GM21786 (cell line): ENCODE results near the gene SEMA3C.
"Not testable (repeated sequence)": the region's sequence is repeated elsewhere in the genome, so short reads cannot be mapped to it uniquely, and the experiment has no call there.

Experiments
- ATAC-seq: cut with Tn5 transposase; IDR thresholded peaks from one replicate; pipeline ENCODE4 v1.9.1; 2021; ENCODE audit not compliant: unreplicated experiment

Gene SEMA3C

DNA sequence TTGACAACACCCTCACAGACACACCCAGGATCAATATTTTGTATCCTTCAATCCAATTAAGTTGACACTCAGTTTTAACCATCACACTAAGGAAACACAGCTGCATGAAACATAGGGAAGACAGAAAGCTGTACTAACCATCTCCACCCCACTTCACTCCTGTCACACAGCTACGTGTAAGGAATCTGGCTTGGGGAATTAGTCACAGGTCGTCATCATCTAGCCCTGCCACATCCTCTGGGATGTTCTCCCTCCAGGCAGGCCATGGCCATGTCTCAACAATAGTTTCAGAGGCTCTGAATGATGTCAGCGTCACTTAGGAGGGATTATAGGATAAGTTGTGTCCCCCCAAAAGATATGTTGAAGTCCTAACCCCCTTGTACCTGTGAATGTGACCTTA, 10.8 kb upstream of the SEMA3C start:
- ATAC-seq, result no peak

DNA sequence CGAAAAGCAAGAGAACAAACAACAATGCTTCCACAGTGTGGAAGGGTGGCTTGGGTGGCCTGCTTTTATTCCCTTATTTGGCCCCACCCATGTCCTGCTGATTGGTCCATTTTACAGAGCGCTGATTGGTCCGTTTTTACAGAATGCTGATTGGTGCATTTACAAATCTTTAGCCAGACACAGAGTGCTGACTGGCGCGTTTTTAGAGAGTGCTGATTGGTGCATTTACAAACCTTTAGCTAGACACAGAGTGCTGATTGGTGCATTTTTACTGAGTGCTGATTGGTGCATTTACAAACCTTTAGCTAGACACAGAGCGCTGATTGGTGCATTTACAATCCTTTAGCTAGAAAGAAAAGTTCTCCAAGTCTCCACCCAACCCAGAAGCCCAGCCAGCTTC, 8.1 kb upstream of the SEMA3C start:
- ATAC-seq, result not testable (repeated sequence)

DNA sequence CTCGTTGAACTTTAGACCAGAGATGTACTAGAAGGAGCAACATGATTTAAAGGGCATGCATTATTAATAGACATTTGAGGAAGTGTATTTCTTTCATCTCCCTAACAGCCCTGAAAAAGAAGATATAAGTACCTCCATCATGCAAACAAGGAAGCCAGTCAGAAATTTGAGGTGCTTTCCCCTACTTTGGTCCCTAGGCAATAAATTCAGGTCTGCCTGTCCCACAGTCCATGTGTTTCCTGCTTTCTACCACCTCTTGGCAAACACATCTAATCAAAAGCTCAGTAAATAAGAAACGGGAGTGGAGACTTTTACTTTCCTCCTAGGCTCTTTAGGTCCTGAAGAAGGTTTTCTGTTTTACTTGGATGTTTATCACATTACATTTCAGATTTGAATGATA, 5.2 kb upstream of the SEMA3C start:
- ATAC-seq, result no peak

DNA sequence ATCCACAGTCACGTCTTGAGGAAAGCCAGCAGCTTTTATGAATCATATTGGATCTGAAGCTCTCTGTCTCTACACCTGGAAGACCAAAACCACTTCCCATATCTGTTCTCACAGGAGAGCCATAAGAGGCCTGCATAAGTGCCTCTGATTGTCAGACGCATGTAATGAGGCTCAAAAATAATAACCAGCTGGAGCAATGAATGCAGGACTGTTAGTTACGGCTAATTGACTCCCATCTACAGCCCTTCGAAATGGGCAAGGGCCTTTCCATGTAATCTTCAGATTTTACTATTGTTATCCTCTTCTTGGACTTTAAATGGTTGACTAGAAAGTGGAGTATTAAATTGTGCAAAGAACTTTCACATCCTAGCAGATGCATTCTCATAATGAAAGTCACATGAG, 4.4 kb upstream of the SEMA3C start:
- no peak for ATAC-seq

DNA sequence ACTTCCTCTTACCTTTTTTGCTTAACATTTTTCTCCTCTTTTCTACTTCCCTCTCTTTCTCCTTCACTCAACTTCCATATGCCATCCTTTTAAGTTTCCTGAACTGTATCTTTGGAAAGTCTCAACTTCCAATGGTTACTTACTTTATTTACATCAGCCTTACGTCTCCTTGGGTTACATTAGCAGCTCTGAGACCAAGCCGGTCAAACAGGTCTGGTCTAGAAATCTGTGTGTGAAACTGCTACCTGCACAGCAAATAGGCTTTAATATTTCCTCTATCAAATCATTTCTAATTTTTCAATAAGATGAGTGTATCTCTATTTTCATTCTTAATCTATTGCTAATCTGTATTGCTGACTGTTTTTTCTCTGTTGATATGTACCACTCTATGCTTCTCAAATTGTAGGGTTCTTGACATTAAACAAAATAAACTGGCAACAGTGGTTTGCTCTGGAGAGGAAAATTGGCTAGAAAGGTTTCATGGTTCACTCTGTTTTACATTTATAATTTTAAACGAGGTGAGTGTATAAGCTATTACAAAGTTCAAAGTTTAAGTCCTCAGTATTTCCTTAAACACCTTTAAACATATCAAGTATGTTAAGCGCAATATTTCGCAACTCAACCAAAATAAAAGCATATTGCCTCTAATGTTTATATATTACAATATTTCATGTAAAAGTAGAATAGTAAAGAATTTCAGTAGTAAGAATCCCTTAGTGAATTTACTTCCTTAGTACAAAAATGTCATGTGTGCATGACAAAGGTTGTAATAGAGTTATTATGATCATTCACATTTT, 3.6 kb upstream of the SEMA3C start:
- no peak for ATAC-seq

DNA sequence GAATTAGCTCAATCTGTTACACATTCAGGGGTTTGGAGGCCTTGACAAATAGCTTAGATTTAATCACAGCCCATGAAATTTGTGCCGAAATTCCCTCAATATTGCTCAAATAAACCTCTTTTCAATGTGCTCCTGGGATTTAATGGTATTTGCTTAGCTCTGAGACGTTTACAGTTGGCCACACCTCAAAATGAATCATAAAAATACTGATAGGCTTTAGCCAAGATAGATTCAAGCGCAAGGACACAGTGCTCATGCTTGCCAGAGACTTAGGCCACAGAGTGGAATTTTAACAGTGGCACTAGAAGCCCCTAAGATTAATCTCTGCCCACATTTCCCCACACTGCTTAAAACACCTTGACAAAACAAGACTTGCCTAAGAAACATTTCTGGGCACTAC, 2.3 kb upstream of the SEMA3C start:
- no peak for ATAC-seq

DNA sequence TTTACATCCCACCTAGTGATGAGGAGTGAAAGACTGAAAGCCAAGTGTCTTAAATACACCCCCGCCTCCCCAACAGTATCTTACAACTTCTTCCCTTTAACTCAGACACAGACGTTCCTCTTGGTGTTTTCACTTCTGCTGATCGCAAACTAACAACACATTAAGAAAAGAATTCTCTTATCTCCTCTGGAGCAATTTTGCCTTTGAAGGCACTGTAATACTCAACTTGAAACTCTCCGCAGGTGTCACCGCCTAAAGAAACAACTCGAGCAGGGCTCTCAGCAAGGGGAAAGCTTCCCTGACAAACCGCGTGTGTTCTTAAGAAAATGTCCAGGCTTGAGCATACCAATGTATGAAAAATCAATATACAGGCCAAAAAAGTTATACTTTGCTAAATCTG, 452 bp downstream of the SEMA3C start:
- ATAC-seq, result peak; percentile 42

DNA sequence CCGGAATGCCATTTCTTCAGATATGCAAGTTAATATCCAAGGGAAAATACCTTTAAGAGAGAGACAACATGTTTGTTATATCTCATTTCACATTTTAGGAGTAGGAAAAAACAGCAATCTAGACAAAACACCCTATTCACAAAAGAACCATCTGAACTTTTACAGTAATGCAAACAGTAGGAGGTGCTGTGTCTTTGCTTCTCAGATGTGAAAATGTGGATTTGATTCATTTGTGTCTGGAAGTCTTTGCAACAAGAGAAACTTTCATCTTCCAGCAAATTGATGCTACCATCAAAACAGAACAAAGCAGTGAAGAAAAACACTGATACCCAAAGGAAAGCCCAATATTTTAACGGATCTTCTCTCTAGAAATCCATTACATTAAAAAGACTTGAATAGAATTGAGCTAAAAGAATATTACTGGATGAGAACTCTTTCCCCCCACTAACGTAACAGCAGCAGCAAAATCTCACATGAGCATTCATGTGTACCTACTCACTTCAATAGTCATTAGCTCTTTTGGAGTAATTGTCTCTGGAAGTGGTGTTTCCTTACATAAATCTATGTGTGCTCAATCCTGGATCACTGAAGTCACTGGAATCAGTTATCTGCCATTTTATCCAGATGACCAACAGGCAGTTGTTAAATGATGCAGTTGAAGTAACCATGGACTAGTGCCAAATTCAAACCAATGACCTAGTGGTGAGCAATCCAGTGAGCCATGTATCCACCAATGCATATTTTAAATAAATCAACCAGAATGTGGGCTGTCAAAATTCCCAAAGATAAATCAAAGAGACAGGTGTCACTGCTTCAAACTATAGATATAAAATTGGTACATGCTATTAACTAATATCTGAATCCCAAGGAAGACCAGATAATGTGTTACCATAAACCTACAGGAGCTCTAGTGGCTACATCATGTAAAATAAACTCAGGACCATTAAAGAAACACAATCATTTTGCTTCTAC, 1.8 kb downstream of the SEMA3C start:
- no peak for ATAC-seq

DNA sequence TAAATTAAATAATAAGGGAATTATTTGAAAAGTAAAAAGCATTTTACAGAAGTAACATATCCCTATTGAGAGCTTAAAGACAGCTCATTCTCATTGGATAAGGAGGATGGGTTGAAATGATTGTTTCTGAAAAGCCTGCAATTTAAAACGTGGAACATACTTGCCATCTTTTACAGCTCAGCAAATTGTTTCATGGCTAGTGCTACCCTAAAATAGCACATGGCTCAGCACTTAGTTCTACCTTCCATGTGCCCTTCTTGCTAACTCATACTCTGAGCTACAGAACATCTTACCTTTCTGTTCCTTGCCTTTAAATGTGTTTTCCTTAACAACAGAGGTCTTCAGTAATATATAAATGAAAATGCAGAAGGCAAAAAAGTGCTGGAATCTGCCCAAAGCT, 8.6 kb downstream of the SEMA3C start:
- no peak for ATAC-seq

DNA sequence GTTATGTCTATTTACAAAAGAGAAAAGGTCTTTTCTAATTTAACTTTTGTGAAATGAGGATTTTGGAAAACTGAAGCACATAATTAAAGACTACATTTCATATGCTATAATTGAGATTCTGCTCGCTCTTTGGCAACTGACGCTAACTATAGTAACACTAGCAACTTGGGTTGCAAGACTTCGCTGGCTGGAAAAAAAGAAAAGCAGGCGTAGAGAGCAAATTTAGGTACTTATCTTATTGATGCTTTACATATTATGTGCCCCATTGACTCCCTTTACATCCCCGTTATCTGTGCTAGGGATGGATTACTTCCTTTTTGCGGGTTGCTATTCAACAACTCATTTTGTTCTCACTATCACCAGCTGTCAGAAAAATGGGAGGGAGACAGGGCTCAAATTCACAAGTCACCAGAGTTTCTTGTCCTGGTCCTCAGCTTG, 10.5 kb downstream of the SEMA3C start:
- ATAC-seq, result no peak

DNA sequence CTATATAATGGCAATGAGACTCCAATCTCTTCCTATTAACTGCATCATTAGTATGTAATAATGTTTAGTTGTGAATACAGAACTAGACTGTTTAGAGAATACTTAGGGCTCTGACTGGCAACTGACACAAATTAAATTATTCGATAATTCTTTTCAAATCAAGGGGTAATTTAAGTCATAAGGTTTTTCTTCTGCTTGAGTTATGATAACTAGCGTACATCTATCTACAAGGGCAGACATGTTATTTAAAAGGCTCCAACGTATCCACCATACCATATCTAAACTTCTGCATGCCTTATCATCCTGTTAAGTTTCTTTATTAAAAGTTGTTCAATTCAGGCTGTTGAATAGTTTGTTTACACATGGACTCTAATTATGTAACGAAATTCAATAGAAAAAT, 11.2 kb downstream of the SEMA3C start:
- ATAC-seq, result no peak

DNA sequence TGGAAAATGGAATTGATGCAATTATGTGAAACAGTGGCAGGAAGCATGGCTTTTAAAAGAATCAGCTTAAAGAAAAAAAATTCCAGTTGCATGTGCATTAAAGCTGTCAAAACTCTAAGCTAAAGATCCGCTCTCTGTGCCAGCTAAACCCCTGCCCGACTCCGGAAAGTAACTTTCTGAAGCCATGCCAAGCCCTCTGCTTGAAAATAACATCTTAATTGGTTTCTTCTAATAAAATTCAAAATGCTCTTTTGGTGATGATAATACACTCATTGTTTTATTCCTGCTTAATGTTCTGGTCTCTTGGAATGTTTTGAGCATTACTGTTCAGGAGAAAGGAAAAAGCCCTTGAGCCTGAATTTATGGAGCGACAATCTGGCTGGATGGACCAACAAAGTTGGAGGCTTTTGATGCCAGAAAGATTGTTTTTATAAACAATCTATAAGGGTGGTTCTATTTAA, 11.7 kb downstream of the SEMA3C start:
- ATAC-seq, result no peak

DNA sequence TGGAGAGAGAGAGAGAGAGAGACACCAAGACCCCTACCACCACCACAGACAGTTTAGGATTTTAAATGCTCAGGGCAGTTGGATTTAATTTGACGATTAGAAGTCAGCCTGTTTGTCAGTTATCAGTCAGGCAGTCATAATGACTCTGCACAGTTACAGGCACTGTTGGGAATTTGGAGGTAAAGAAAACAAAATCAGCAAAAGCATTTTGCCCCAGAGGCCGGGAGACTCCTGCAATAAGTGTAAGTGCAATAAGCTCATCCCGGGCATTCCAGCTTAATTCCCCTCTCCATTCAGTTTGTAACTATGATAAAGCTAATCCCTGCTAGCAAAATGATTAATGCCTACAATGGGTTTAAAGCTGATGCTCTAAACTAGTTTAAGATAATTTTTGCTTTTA, 13.5 kb downstream of the SEMA3C start:
- no peak for ATAC-seq

DNA sequence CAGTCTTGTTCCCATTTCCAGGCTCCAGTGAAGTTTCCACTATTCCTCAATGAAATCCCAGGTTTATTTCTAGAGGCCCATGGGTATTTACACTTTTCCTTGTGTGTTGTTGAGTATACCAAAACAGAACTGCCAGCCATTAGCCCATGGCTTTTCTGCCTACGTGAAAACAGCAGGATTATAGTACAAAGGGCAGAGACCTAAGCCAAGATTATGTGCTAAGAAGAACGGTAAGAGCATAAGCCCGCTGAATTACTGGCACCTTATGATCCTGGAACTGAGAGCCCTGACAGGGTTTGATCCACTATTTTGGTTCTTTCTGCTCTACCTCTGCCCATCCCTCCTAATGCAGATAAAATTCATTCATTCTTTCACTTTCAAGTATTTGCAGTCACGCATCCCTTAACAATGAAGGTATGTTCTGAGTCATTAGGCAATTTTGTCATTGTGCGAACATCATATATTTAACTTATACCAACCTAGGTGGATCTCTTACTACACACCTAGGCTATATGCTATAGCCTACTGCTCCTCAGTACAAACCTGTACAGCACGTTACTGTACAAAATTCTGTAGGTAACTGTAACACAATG, 16.0 kb downstream of the SEMA3C start:
- ATAC-seq, result peak; percentile 49

DNA sequence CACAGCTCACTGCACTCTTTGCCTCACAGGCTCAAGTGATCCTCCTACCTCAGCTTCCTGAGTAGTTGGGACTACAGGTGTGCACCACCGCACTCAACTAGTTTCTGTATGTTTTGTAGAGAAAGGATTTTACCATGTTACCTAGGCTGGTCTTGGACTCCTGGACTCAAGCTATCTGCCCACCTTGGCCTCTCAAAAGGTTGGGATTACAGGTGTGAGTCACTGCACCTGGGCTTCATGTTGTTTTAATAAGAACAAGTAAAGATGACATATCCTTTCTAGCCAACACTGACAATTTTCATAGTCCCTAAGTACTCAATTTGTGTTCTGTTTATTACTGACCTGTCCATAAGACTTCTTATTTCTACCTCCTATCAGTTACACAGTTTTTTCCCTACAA, 16.8 kb downstream of the SEMA3C start:
- ATAC-seq, result no peak

DNA sequence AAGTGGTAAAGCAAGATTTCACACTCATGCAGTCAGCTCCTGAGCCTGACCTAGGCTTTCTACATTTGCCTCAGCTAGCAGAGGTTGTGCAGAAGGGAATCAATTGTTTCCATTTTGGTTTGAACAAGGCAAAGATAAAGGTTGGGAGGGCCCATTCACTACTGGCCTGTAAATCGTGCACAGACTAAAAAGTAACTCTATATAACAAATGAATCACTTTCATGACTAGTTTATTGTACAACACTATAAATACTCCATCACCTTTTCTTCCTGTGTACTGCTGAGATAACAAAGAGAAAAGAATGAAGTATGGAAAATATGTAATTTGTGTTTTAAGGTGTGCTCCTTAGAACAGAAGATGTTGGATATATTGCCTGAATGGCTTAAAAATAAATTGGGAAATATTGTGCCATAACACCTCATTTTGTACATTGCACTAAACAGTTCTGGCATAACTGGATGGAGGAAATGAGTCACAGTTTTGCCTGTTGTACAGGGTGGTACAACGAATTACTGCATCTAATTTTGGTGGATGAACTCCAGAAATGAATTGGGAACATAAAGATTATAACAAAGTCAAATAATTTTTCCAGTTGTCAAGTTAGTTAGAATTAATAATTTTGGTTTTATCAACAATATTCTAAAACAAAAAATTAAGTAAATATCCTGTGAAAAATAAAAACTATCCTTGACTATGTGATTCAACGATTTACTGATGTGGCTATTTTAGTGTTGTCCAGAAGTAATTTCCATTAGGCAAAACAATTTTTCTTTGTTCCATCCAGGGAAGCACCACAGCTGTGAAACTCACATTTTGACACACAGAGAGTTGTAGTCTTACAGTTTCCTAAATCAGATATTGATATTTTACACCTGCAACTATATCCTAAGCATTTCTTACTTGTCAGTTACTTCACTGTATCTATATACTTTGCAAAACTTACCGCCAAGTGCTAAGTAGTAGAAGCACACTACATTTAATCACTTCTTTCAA, 18.0 kb downstream of the SEMA3C start:
- ATAC-seq, result no peak

DNA sequence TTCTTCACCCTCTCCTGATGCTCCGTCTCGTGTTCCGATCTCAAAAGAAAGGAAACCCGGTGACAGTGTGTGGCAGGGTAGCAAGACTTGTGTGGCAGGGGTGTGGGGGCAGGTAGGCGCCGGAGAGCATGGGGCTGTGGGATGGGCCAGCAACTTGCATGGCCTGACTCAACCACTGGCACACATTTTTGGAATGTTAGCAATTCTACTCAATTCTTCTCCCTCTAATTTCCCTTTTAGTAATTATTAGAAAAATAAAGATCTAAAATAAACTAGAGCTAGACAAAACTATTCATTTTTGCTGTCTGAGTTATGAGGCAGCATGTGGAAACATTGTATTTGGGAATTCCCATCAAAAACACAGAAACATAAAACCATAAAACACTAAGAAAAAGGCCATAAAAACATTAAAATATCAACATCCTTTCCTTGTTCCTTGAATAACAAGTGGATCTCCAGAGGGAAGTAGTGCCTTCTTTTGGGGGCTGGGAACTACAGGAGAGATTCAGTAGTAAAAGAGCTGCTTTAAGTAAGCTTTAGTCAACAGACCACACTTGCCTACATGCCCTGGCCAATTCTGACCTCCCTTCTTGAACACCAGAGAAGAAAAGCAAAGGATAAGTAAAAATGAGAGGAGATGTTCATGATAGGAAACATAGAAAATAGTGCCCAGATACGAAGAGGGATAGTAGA, 21.8 kb downstream of the SEMA3C start:
- no peak for ATAC-seq

DNA sequence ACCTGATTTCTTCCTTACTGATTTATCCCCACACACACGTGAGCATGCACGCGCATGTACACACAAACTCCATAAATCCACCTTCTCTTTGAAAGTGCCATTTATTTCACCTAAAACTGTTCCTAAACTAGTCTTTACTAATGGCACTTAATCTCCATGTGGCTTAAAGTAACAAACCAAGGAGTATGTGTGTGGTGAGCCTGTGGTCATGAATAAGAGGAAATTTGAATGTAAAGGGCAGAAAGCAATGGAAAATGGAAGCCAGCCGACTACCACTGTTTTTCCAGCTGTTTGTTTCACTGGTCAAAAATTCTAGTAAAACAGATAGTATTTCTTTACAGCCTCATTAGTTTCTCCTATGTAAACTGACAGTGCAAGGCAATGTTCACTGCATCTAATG, 23.8 kb downstream of the SEMA3C start:
- no peak for ATAC-seq

DNA sequence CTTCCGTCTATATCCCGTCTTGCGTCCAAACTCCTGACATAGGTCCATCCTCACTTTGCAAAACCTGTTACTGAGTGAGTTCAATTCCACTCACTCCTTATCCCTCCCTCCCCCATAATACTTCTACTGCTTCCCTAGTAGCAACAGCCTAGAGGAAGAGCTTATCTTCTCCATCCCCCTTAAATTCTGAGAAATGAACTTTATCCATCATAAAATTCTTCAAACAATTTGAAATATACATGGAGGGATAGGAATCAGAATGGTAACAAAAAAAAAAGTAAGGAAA, 27.6 kb downstream of the SEMA3C start:
- no peak for ATAC-seq
